Heart left ventricle (tissue), 16 donors: Measurements from ENCODE around the gene TEDC2. TPM values are rescaled to one million over a fixed set of nuclear protein-coding genes. Genes with fewer than 3 reads are reported as not detected.
A peak's percentile ranks its signal among the peaks of the same experiment; 100 is the strongest.

Experiments used
- ATAC-seq, 4 donors: fragments of 200-7000 bp; cut with Tn5 transposase; one replicate each; pipeline ENCODE4 v1.9.1; 2020 to 2022; ENCODE audit warnings: moderate library complexity in 4 of 4, mild to moderate bottlenecking in 3 of 4, moderate number of reproducible peaks in 1 of 4
- DNase-seq, 5 donors: peaks; one replicate each; pipeline ENCODE4 v3.0.0-alpha.2; 2020
- H3K27ac ChIP-seq, 12 donors: fragments of 200-600 bp; sonication (generic) in 4 of 12; one replicate each; pipeline versions ENCODE4 v1.5.0 to v1.8.0; 2016 to 2022; ENCODE audit warnings: mild to moderate bottlenecking in 2 of 12
- H3K27me3 ChIP-seq, 9 donors: fragments of 200-600 bp; sonication (generic) in 2 of 9; one replicate each; pipeline versions ENCODE4 v1.5.1 to v1.8.0; 2016 to 2022; ENCODE audit warnings: mild to moderate bottlenecking in 3 of 9
- H3K36me3 ChIP-seq, 9 donors: fragments of 200-600 bp; sonication (generic) in 2 of 9; one replicate each; pipeline versions ENCODE4 v1.5.0 to v1.8.0; 2018 to 2022; ENCODE audit warnings: mild to moderate bottlenecking in 2 of 9
- H3K4me1 ChIP-seq, 12 donors: fragments of 200-600 bp; sonication (generic) in 4 of 12; one replicate each; pipeline versions ENCODE4 v1.5.0 to v1.8.0; 2016 to 2022; ENCODE audit warnings: mild to moderate bottlenecking in 3 of 12
- H3K4me3 ChIP-seq, 12 donors: fragments of 200-600 bp; sonication (generic) in 4 of 12; one replicate each; pipeline versions ENCODE4 v1.5.0 to v1.8.0; 2017 to 2022; ENCODE audit warnings: mild to moderate bottlenecking in 9 of 12, moderate library complexity in 4 of 12
- H3K9me3 ChIP-seq, 12 donors: fragments of 200-600 bp; sonication (generic) in 4 of 12; one replicate each; pipeline versions ENCODE4 v1.5.0 to v1.8.0; 2016 to 2022; ENCODE audit warnings: mild to moderate bottlenecking in 1 of 12
- CTCF ChIP-seq, 12 donors: fragments of 200-600 bp; sonication (generic) in 4 of 12; IDR thresholded peaks; one replicate each; pipeline versions ENCODE4 v1.5.0 to v1.8.0; 2018 to 2022; ENCODE audit warnings: antibody characterized with exemption in 12 of 12, mild to moderate bottlenecking in 5 of 12
- POLR2A ChIP-seq, 2 donors: fragments of 450-650 bp; IDR thresholded peaks; one replicate each; pipeline ENCODE4 v1.6.1; 2017; ENCODE audit warnings: antibody characterized with exemption in 2 of 2, mild to moderate bottlenecking in 2 of 2, moderate library complexity in 2 of 2
- WGBS, 4 donors: extraction: QIAGEN DNeasy Blood & Tissue Kit in 2 of 4; methylation state at CpG; one replicate each; pipeline versions ENCODE4 v1.1.5 to v1.1.7; 2013 to 2018; 5-methylcytosine and 5-hydroxymethylcytosine counted together
- intact Hi-C, 10 donors: fragments of 100-400 bp; cut with DNase I; formaldehyde crosslinking; loops; one replicate each; pipeline versions ENCODE4 v1.11.1 to v1.14.2; 2022
- polyA plus RNA-seq, 2 donors: library from polyadenylated mRNA; stranded (reverse); fragments of 200-250 nt; gene quantifications; one replicate each; pipeline ENCODE4 v1.2.3, GENCODE V29; 2013
- total RNA-seq, 9 donors: library from RNA; depleted of rRNA in 2 of 9; stranded (reverse); fragments of >200 nt in 2 of 9; fragmentation: NEBNext Ultra II Directional in 3 of 9; extraction: Animal tissue kit (Norgen Biotek cat#: 25700) in 3 of 9; gene quantifications; one replicate each; pipeline versions ENCODE4 v1.1.0 to v1.2.4, GENCODE V29; 2016 to 2023
- donor health status: ischemic (EF 13 %, LVEDD 7.1; RV severe dilation, severe dysfunction).
- donor health status: healthy with polysubstance abuse.
- donor health status: DM: no; HTN: yes; CAD: no.
- donor health status: DM: no; HTN: no; CAD: no.
- donor health status: ischemic (EF 25% LVEDD 6.9; RV normal size, moderate dysfunction).
- donor health status: ischemic (EF 25% LVEDD 5.7; RV mildly dilated, moderate dysfunction).
- donor health status: healthy.
- donor health status: DM: yes; HTN: yes; CAD: no.
- donor health status: ischemic (EF 35%, LVEDD 5.7; RV mildly dilated, moderate dysfunction).
- donor health status: nonischemic (EF 11% LVEDD 7.7; RV severe dilation, severe dysfunction).
- donor health status: DM: yes; HTN: yes; CAD: no.
- donor health status: PGD.
- donor health status: ischemic (EF 29% LVEDD 5.4; RV normal size, mild dysfunction).
- donor health status: nonischemic (EF 23%, LVEDD 6.1; RV moderate dilation, normal function).

Gene TEDC2
- total and polyA plus RNA-seq, 11 donors, result 0.46 to 4.9 (median 1.2) TPM; not detected in 1

DNA sequence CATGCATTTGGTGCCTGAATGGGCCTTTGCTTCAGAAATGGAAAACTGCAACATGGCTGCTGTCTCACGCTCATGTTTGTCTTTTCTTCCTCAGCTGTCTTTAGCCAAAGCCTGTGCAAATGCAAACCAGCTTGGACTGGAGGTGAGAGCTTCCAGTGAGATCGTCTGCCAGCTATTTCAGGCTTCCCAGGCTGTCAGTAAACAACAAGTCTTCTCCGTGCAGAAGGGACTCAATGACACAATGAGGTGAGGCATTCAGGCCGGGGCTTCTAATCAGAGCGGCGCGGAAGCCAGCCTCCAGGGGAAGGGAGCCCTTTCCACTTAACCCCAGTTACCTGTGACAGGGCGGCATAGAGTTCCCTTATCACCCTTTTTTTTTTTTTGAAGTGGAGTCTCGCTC is 16.4 kb upstream of the TEDC2 start:
- Histone ChIP-seq H3K9me3 (no peaks in the 10 kb centered on the region), H3K27ac (no peak overlapping the region), H3K36me3 (peaks cover 0 to 44% (median 12%) of the 10 kb centered on the region in 9 donors), H3K4me1 (no peaks in the 10 kb centered on the region), H3K4me3 (no peak overlapping the region), H3K27me3 (no peaks in the 10 kb centered on the region)
- ATAC-seq, result peak in 1 of 4 donors; percentile 22
- no peak for DNase-seq
- TF ChIP-seq POLR2A (IDR thresholded peaks at IDR 0.05) (no peak), CTCF (IDR thresholded peaks at IDR 0.05) (no peak)
- intact Hi-C loops, result no loop called here
- WGBS, 4 donors, result 80 to 83% (median 82%) methylated on average over 9 of the region's 9 CpGs

GRCh38 chr16:2447920-2448583 is 11.9 kb upstream of the TEDC2 start:
- intact Hi-C loops, result no loop called here
- 89 to 94% (median 92%) methylated on average over 11 of the region's 11 CpGs for WGBS, 4 donors
- peaks cover 0 to 54% (median 12%) of the 10 kb centered on the region in 9 donors for H3K36me3 ChIP-seq

DNA sequence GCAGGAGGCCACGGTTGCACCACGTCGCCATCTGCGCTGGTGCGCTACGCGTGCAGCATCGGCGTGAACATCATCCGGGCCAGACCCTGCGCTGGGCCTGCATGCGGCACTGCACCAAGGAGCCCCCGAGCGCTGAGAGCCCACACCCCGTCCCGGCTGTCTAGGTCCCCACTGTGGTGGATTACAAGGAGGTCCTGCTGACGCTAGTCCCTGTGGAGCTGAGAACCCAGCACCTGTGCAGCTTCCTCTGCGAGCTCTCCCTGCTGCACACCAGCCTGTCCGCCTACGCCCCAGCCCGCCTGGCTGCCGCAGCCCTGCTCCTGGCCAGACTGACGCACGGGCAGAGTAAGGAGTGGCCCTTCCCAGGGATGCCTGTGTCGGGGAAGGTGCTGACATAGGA is 10.8 kb upstream of the TEDC2 start:
- DNase-seq (no peak), ATAC-seq (no peak)
- H3K4me1 ChIP-seq, result no peaks in the 10 kb centered on the region
- H3K27me3 ChIP-seq, result no peaks in the 10 kb centered on the region
- 94 to 98% (median 97%) methylated on average over 16 to 25 of the region's 25 CpGs for WGBS, 4 donors
- no peak overlapping the region for H3K27ac ChIP-seq
- TF ChIP-seq CTCF (IDR thresholded peaks at IDR 0.05), result no peak
- no peak for TF ChIP-seq POLR2A (IDR thresholded peaks at IDR 0.05)
- H3K4me3 ChIP-seq, result no peak overlapping the region
- H3K36me3 ChIP-seq, result peaks cover 0 to 59% (median 12%) of the 10 kb centered on the region in 9 donors
- H3K9me3 ChIP-seq, result no peaks in the 10 kb centered on the region
- intact Hi-C loops, result no loop called here

More at GRCh38 chr16:2447920-2448583, 11.9 kb upstream of the TEDC2 start:
- DNase-seq, result no peak
- Histone ChIP-seq H3K4me1 (no peaks in the 10 kb centered on the region), H3K27ac (no peak overlapping the region), H3K27me3 (no peaks in the 10 kb centered on the region), H3K4me3 (no peak overlapping the region), H3K9me3 (no peaks in the 10 kb centered on the region)
- ATAC-seq, result peak in 1 of 4 donors; percentile 48
- TF ChIP-seq CTCF (IDR thresholded peaks at IDR 0.05) (no peak), POLR2A (IDR thresholded peaks at IDR 0.05) (no peak)

DNA sequence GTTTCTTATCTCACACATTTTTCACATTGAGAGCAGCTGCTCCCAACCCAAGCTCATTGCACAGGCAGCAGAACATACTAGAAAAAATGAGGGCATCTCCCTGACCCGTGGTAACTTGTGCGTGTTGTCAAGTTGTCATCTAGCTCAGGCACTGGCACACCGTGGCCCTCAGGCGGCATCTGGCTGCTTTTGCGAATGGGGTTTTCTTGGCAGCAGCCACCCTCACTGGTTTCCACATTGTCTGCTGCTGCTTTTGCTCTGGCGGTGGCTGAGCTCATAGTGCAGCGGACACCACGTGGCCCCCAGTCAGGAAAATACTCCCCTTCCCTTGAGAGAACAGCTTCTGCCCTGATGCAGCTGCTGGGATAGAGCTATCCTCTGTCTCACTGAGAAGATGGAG is 9.4 kb upstream of the TEDC2 start:
- no peak for TF ChIP-seq POLR2A (IDR thresholded peaks at IDR 0.05)
- 91 to 95% (median 92%) methylated on average over 6 to 8 of the region's 8 CpGs for WGBS, 4 donors
- Histone ChIP-seq H3K27ac (no peak overlapping the region), H3K27me3 (no peaks in the 10 kb centered on the region), H3K9me3 (no peaks in the 10 kb centered on the region), H3K4me1 (no peaks in the 10 kb centered on the region), H3K4me3 (no peak overlapping the region), H3K36me3 (peaks cover 0 to 51% (median 2%) of the 10 kb centered on the region in 9 donors)
- intact Hi-C loops, result no loop called here
- ATAC-seq (peak in 1 of 4 donors; percentile 20), DNase-seq (no peak)

- Histone ChIP-seq H3K4me3 (no peak overlapping the region), H3K27ac (no peak overlapping the region), H3K36me3 (peaks cover 0 to 46% (median 2%) of the 10 kb centered on the region in 9 donors), H3K27me3 (no peaks in the 10 kb centered on the region), H3K4me1 (no peaks in the 10 kb centered on the region), H3K9me3 (no peaks in the 10 kb centered on the region)
- WGBS, 4 donors, result 93 to 96% (median 95%) methylated on average over 19 of the region's 19 CpGs
- intact Hi-C loops, result no loop called here
- TF ChIP-seq POLR2A (IDR thresholded peaks at IDR 0.05) (no peak), CTCF (IDR thresholded peaks at IDR 0.05) (no peak)
- ATAC-seq (no peak), DNase-seq (no peak)
Observed at GRCh38 chr16:2450975-2451381, 8.9 kb upstream of the TEDC2 start.
